ENCODE measurements around the gene HAGHL.

DNA sequence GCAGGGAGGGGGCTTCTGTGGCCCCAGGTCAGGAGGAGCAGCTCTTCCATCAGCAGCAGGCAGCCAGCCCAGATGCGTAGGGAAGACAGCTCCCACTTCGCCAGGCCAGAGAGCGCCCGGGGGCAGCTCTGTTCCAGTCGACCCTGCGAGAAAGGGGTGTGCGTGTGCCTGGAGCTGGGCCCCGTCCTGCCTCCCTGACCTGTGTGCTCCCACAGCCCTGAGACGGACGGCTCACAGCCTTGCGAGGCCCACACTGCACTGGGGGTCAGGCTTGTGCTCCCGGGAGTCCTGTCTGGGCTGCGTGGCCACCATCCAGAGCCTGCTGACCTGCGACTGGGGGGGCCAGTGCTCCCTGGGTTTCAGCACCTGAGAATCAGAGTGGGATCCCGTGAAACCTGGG lies 33.2 kb downstream of the HAGHL start:
- TF ChIP-seq, protein P1, sequence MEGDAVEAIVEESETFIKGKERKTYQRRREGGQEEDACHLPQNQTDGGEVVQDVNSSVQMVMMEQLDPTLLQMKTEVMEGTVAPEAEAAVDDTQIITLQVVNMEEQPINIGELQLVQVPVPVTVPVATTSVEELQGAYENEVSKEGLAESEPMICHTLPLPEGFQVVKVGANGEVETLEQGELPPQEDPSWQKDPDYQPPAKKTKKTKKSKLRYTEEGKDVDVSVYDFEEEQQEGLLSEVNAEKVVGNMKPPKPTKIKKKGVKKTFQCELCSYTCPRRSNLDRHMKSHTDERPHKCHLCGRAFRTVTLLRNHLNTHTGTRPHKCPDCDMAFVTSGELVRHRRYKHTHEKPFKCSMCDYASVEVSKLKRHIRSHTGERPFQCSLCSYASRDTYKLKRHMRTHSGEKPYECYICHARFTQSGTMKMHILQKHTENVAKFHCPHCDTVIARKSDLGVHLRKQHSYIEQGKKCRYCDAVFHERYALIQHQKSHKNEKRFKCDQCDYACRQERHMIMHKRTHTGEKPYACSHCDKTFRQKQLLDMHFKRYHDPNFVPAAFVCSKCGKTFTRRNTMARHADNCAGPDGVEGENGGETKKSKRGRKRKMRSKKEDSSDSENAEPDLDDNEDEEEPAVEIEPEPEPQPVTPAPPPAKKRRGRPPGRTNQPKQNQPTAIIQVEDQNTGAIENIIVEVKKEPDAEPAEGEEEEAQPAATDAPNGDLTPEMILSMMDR (IDR thresholded peaks at IDR 0.05): no peak
- no peak for TF ChIP-seq POLR2A (IDR thresholded peaks at IDR 0.05)

Measured in esophagus squamous epithelium (tissue), 4 donors.